Neural progenitor cell (in vitro differentiated cells): ENCODE measurements around the gene BCOR. TPM values are rescaled to one million over a fixed set of nuclear protein-coding genes. Genes with fewer than 3 reads are reported as not detected.

Source experiments
- DNase-seq: peaks from one replicate; pipeline ENCODE4 v3.0.0-alpha.2; 2016; ENCODE audit warnings: low spot score
- H2AFZ ChIP-seq: fragments of 200-600 bp; sonication (generic); replicated peaks from 2 replicates; pipeline ENCODE4 v1.6.1; 2016; ENCODE audit warnings: antibody characterized with exemption
- H3F3A ChIP-seq: fragments of 200-600 bp; sonication (generic); 2 replicates; pipeline ENCODE4 v1.6.1; 2016; ENCODE audit warnings: antibody characterized with exemption, low read depth
- H3K27ac ChIP-seq: fragments of 200-600 bp; sonication (generic); 2 replicates; pipeline ENCODE4 v1.5.1; 2016; ENCODE audit warnings: mild to moderate bottlenecking
- H3K27me3 ChIP-seq: fragments of 200-600 bp; sonication (generic); 2 replicates; pipeline ENCODE4 v1.6.1; 2016; ENCODE audit warnings: mild to moderate bottlenecking, moderate library complexity
- H3K36me3 ChIP-seq: fragments of 200-600 bp; sonication (generic); 2 replicates; pipeline ENCODE4 v1.5.1; 2016
- H3K4me1 ChIP-seq: fragments of 200-600 bp; sonication (generic); 2 replicates; pipeline ENCODE4 v1.6.1; 2016; ENCODE audit warnings: mixed run types
- H3K4me2 ChIP-seq: fragments of 200-600 bp; sonication (generic); 2 replicates; pipeline ENCODE4 v1.6.1; 2016
- H3K4me3 ChIP-seq: fragments of 200-600 bp; sonication (generic); 2 replicates; pipeline ENCODE4 v1.5.1; 2016
- H3K79me2 ChIP-seq: fragments of 200-600 bp; sonication (generic); 2 replicates; pipeline ENCODE4 v1.6.1; 2016; ENCODE audit warnings: low read depth
- H3K9ac ChIP-seq: fragments of 200-600 bp; sonication (generic); 2 replicates; pipeline ENCODE4 v1.6.1; 2016
- H3K9me3 ChIP-seq: fragments of 200-600 bp; sonication (generic); 2 replicates; pipeline ENCODE4 v1.5.1; 2016; ENCODE audit warnings: low read depth
- H4K20me1 ChIP-seq: fragments of 200-600 bp; sonication (generic); 2 replicates; pipeline ENCODE4 v1.6.1; 2016; ENCODE audit warnings: low read depth
- H3K27ac Mint-ChIP-seq: 3 replicates; pipeline ENCODE4 v1.8.0; 2021; ENCODE audit warnings: mixed read lengths
- H3K27me3 Mint-ChIP-seq: 2 replicates; pipeline ENCODE4 v1.8.0; 2022; ENCODE audit warnings: low read depth, mild to moderate bottlenecking, inconsistent platforms, moderate library complexity, mixed read lengths; ENCODE audit not compliant: insufficient read depth
- H3K36me3 Mint-ChIP-seq: 3 replicates; pipeline ENCODE4 v1.8.0; 2021; ENCODE audit warnings: mixed read lengths
- H3K4me1 Mint-ChIP-seq: 3 replicates; pipeline ENCODE4 v1.8.0; 2021; ENCODE audit warnings: mixed read lengths
- H3K4me3 Mint-ChIP-seq: 3 replicates; pipeline ENCODE4 v1.8.0; 2021; ENCODE audit warnings: mild to moderate bottlenecking, moderate library complexity, mixed read lengths
- H3K9me3 Mint-ChIP-seq: 3 replicates; pipeline ENCODE4 v1.8.0; 2020; ENCODE audit warnings: mixed read lengths
- EZH2 ChIP-seq: fragments of 200-600 bp; sonication (generic); IDR thresholded peaks from 2 replicates; pipeline ENCODE4 v1.6.1; 2017; ENCODE audit warnings: antibody characterized with exemption, mild to moderate bottlenecking, moderate library complexity
- EZH2phosphoT487 ChIP-seq: fragments of 200-600 bp; sonication (generic); IDR thresholded peaks from 2 replicates; pipeline ENCODE4 v1.6.1; 2017; ENCODE audit warnings: antibody characterized with exemption
- total RNA-seq: library from RNA; depleted of rRNA; stranded (reverse); fragments of >200 nt; gene quantifications from 2 replicates; pipeline ENCODE4 v1.2.3, GENCODE V29; 2015; ENCODE audit warnings: low replicate concordance
- TF ChIP-seq, protein P1 (sequence below): fragments of 200-600 bp; sonication (generic); IDR thresholded peaks from 2 replicates; pipeline ENCODE4 v1.5.1; 2017; ENCODE audit warnings: antibody characterized with exemption, mild to moderate bottlenecking

BCOR gene
- total RNA-seq, 1 donor from 2014 or later = 32.4 TPM

GRCh38 chrX:40013266-40014195, 84.2 kb downstream of the BCOR start:
- Mint-ChIP-seq H3K27ac (no peak overlapping the region), H3K4me3 (peak overlapping the region; percentile 80), H3K36me3 (no peaks in the 10 kb centered on the region), H3K9me3 (peaks cover 10% of the 10 kb centered on the region), H3K27me3 (peaks cover 20% of the 10 kb centered on the region), H3K4me1 (peaks cover 23% of the 10 kb centered on the region)
- DNase-seq = peak; percentile 69
- Histone ChIP-seq H3K4me1 (peaks cover 30% of the 10 kb centered on the region), H3K4me2 (peak overlapping the region; percentile 74), H3K27ac (no peak overlapping the region), H3K27me3 (peaks cover 58% of the 10 kb centered on the region), H3K4me3 (peak overlapping the region; percentile 57), H2AFZ (no peak overlapping the region), H3F3A (peaks cover 45% of the 10 kb centered on the region), H4K20me1 (no peaks in the 10 kb centered on the region), H3K9me3 (no peaks in the 10 kb centered on the region), H3K9ac (no peak overlapping the region), H3K79me2 (no peaks in the 10 kb centered on the region), H3K36me3 (no peaks in the 10 kb centered on the region)
- TF ChIP-seq, protein P1, sequence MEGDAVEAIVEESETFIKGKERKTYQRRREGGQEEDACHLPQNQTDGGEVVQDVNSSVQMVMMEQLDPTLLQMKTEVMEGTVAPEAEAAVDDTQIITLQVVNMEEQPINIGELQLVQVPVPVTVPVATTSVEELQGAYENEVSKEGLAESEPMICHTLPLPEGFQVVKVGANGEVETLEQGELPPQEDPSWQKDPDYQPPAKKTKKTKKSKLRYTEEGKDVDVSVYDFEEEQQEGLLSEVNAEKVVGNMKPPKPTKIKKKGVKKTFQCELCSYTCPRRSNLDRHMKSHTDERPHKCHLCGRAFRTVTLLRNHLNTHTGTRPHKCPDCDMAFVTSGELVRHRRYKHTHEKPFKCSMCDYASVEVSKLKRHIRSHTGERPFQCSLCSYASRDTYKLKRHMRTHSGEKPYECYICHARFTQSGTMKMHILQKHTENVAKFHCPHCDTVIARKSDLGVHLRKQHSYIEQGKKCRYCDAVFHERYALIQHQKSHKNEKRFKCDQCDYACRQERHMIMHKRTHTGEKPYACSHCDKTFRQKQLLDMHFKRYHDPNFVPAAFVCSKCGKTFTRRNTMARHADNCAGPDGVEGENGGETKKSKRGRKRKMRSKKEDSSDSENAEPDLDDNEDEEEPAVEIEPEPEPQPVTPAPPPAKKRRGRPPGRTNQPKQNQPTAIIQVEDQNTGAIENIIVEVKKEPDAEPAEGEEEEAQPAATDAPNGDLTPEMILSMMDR = peak; percentile 11
- TF ChIP-seq EZH2phosphoT487 = no peak
- peak; percentile 18 for TF ChIP-seq EZH2

GRCh38 chrX:40012868-40013265, 84.9 kb downstream of the BCOR start:
- H3K36me3 ChIP-seq = no peaks in the 10 kb centered on the region
- TF ChIP-seq EZH2phosphoT487 (no peak), EZH2 (peak; percentile 30)
- H3K79me2 ChIP-seq = no peaks in the 10 kb centered on the region
- H3K27ac ChIP-seq = no peak overlapping the region
- Mint-ChIP-seq H3K4me3 (peak overlapping the region; percentile 80), H3K4me1 (peaks cover 26% of the 10 kb centered on the region), H3K27ac (no peak overlapping the region), H3K27me3 (peaks cover 22% of the 10 kb centered on the region), H3K36me3 (no peaks in the 10 kb centered on the region), H3K9me3 (peaks cover 13% of the 10 kb centered on the region)
- no peaks in the 10 kb centered on the region for H3K9me3 ChIP-seq
- H3K4me1 ChIP-seq = peaks cover 36% of the 10 kb centered on the region
- no peak overlapping the region for H3K9ac ChIP-seq
- peak overlapping the region; percentile 74 for H3K4me2 ChIP-seq
- H2AFZ ChIP-seq = no peak overlapping the region
- H3F3A ChIP-seq = peaks cover 50% of the 10 kb centered on the region
- peak overlapping the region; percentile 57 for H3K4me3 ChIP-seq
- H4K20me1 ChIP-seq = no peaks in the 10 kb centered on the region
- H3K27me3 ChIP-seq = peaks cover 65% of the 10 kb centered on the region
- DNase-seq = peak; percentile 44

- H3K4me1 Mint-ChIP-seq = peaks cover 33% of the 10 kb centered on the region
- peak overlapping the region; percentile 80 for H3K4me3 Mint-ChIP-seq
- TF ChIP-seq, protein P1 = no peak
- TF ChIP-seq EZH2 = peak; percentile 21
- Histone ChIP-seq H3K27me3 (peaks cover 71% of the 10 kb centered on the region), H3K9ac (no peak overlapping the region), H3K9me3 (no peaks in the 10 kb centered on the region), H3K79me2 (no peaks in the 10 kb centered on the region), H3K4me3 (peak overlapping the region; percentile 57), H3K4me2 (peak overlapping the region; percentile 74), H2AFZ (no peak overlapping the region), H4K20me1 (no peaks in the 10 kb centered on the region), H3K4me1 (peaks cover 42% of the 10 kb centered on the region), H3K36me3 (no peaks in the 10 kb centered on the region), H3K27ac (no peak overlapping the region), H3F3A (peaks cover 56% of the 10 kb centered on the region)
- DNase-seq = peak; percentile 57
- no peaks in the 10 kb centered on the region for H3K36me3 Mint-ChIP-seq
- no peak overlapping the region for H3K27ac Mint-ChIP-seq
- peaks cover 14% of the 10 kb centered on the region for H3K9me3 Mint-ChIP-seq
- H3K27me3 Mint-ChIP-seq = peaks cover 27% of the 10 kb centered on the region
Observed at GRCh38 chrX:40012039-40012867, 85.5 kb downstream of the BCOR start.
